C4-2B (cell line): ENCODE results near the gene TRPC4.

Experiments used
- CTCF ChIP-seq: fragments of 450-650 bp; conservative IDR thresholded peaks from 2 replicates; pipeline ENCODE4 v1.5.1; 2017; ENCODE audit warnings: mild to moderate bottlenecking
- ZFX ChIP-seq: fragments of 450-650 bp; IDR thresholded peaks from 2 replicates; pipeline ENCODE4 v1.6.1; 2017

GRCh38 chr13:37667702-37668101 is 201.9 kb downstream of the TRPC4 start:
- no peak for TF ChIP-seq CTCF
- no peak for TF ChIP-seq ZFX
